ENCODE results near the gene ZNF831.

ZNF831 gene

GRCh38 chr20:59217794-59218280 lies 54.2 kb downstream of the ZNF831 start:
- DNase-seq, result no peak

DNA sequence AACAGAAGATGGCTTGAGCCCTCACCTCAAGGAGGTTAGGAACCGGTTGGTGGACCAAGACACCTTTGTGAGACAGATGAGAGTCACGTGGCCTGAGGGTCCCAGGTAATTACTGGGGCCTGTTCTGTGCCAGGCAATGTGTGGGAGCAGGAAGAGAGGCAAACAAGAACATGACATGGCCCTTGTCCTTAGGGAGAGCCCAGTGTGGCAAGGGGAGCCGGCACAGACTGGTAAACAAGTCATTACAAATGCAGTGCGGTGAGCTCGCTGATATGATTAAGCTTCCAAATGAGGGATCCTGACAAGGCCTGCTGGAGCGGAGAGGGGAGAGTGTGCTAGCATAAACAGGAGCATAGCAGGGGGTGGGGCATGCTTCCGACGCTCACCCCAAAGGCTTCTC lies 55.6 kb downstream of the ZNF831 start:
- DNase-seq, result no peak

DNA sequence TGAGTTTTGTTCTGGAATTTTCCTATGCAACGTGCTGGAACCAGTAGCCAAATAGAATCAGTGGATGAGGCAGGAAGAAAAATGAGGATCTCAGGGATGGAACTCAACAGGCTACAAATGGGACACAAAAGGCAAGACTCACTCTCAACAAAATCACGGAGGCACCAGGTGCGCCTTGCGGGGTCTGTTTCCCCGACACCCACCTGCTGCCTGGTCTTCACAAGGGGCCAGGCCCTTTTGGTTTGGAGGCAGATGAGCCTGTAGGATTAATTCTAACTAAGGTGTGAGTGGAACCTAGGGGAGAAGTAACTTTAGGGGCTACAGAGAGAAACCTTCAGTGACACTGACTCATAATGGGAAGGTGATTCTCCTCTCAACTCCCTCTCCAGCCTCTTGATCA lies 56.5 kb downstream of the ZNF831 start:
- no peak for DNase-seq

- no peak for DNase-seq
These were observed 57.6 kb downstream of the ZNF831 start for GRCh38 chr20:59221049-59221706.

GRCh38 chr20:59221707-59222252 lies 58.2 kb downstream of the ZNF831 start:
- DNase-seq, result no peak

DNA sequence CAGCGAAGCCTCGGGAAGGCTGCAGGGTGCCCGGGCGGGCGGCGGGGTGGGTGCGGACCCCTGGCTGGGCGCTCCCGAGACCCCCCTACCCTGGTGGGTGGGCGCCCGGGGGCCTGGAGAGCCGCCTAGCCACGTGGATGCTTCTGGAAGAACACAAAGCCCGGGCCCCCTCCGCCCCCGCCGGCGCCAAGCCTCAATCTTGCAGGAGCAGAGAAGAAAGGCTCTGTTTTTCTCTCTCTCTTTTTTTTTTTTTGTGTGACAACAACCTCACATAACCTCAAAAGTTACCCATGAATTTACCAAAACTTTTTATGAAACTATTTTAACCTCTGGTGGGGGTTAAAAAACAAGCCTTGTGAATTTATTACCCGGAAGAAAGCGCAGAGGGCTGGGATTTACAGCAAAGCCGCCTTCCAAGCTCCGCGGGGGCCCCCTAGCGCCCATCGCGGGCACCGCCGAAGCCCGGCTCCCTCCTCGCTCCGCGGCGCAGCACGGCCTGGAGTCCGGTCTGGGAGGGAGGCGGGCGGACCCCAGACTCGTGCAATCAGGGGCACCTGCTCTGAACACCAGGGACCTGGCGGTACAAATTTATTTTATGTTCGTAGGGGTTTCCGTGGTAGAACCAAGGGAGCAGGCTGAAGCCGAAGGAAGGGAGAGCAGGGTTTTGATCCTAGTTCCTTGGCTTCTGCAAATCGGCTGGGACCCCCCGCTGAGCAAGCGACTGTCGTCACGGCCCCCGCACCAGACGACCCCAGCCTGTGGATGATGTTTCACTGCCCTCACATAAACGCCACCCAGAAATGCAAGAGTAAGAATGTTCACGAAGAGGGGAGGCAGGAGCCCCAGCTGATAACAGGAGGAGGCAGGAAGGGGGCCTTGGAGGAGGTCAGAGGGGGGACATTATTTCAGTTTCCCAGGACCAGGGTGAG lies 58.9 kb downstream of the ZNF831 start:
- DNase-seq, result peak; percentile 87

- no peak for DNase-seq
These were observed 59.6 kb downstream of the ZNF831 start for GRCh38 chr20:59223182-59223601.

DNA sequence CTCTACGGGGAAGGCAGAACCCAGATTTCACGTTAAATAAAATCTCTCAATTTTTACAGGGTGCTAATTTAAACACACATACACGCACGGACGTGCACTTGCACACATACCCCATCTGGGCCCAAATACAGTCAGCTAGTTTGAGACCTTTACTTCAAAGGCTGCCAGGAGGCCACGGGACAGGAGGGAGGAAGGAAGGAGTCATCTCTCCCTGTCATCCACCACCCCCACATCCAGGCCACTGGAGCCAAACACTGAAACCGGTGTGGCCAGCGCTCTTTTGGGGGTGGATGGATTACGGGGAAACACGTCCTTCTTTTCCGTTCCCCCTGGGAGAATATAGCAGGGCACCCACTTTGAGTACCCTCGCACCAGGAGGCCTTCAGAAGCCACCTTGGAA lies 60.1 kb downstream of the ZNF831 start:
- DNase-seq, result no peak

DNA sequence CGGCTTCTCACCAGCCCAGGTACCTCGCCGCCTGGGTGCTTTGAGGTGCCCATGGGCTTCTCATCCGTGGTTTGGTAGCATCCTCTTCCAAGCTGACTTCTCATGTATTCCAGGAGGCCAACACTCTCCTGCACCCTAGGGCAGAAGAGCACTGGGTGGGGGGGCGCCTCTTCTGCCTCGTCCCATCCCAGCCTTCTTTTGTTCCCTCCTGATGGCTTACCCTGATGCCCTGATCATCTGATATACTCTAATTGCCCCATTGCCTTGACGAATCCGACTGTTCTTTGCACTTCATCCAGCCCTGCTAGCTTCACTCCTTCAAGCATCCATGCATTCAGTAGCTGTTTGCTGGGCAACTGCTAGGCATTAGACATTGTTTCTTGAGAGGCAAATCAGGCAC lies 60.6 kb downstream of the ZNF831 start:
- no peak for DNase-seq

GRCh38 chr20:59230385-59230784 lies 66.8 kb downstream of the ZNF831 start:
- no peak for DNase-seq

DNA sequence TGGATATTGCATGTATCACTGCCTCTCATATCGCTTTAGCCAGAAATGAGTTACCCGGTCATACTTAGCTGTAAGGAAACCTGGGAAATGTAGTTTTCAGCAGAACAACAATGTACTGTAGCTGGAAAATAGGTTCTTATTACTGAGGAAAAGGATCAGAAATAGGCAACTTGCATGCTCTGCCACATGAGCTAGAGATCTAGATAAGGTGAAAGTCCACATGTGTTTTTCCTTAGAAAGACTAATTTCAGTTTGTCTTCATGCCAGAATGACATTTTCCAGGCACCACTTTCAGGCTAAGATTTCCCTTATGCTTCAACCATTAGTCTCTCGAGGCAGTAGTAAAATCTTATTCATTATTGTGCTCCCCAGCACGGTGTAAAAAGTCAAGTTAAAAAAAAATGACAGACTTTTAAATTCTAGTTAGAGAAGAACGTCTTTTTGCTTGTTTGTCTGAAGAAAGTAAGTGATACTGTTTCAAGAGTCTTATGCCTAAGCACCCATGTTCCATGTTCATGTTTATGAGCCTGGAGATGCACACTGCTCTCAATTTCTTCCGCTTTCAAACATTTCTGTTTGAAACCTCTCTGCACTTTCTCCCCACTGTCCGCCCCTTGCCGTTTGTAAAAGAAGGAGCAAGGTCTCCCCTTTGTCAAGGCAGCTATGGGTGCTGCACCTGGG lies 67.6 kb downstream of the ZNF831 start:
- no peak for DNase-seq

GRCh38 chr20:59232618-59233017 lies 69.0 kb downstream of the ZNF831 start:
- DNase-seq, result no peak

- no peak for DNase-seq
These were observed 71.6 kb downstream of the ZNF831 start for GRCh38 chr20:59235226-59235625.

- DNase-seq, result no peak
These were observed 76.4 kb downstream of the ZNF831 start for GRCh38 chr20:59240006-59240405.

DNA sequence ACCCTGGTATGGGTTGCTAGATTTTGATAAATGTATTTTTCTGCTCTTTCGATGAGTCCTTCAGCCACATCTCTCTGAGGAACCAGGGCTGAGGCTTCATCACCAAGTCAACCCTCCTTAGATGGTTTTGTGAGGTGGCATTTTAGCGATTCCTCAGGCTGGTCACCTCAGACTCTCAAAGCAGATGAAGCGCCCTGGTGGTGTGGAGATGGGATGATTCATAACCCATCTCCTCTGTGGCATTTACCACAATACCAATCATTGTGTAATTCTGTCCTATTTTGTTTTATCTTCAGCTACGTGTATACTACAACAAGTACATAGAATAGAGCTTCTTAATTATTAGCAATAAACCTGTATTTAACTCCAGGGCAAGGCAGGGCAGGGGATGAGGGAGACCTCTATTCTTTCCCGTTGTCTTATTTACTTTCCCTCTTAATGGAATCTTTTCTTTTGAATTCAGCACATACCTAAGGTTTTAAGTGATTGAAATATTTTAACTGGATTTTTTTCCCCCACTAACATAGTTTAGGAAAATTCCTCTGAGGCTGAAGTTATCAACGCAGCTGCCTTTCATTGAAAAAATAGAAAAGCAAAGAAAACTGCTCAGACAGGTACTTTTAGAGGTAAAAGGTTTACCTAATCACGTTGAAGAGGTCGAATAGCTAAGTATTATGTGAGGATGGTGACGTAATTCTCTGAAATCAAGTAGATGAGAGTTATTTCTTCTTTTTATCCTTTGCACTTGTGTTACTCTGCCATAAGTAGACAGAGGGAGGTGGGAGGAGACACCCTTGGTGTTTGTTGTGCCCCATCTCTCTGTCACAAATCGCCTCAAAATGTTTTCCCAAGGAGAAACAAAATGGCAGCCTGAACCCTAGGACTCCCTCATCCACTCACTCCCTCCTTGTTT lies 79.3 kb downstream of the ZNF831 start:
- DNase-seq, result no peak

DNA sequence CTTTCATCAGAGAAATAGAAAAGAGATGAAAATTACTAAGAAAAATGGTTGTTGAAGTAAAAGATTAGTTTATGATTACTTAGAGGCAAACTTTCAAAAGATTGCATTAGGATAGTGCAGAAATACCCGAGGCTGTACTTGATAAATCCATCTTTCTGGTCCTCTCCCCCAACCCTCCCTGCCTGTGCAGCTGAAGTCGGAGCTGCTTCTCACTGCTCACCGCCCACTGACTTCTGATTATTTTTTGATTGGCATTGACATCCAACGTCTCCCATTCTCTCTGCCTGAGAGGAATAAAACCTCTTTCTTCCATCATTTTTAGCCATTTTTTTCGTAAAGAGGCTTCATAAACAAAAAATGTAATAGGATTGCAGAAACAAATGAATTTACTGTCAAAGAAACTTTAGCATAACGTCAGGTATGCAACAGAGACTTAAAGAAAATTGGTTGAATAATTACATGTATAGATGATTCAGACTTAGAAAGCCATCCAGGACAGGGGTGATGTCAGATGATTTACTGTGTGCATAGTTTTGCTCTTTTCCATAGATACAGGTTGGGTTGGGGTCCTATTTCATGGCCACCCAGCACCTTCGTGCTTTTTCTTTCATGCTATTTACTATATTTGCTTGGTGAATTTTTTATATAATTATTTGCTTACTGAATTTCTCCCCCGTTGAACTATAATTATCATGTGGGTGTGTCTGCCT lies 83.2 kb downstream of the ZNF831 start:
- DNase-seq, result no peak

GRCh38 chr20:59247731-59248684 lies 84.4 kb downstream of the ZNF831 start:
- DNase-seq, result no peak

- no peak for DNase-seq
These were observed 86.7 kb downstream of the ZNF831 start for GRCh38 chr20:59250293-59250692.

- DNase-seq, result no peak
These were observed 89.7 kb downstream of the ZNF831 start for GRCh38 chr20:59253325-59253724.

DNA sequence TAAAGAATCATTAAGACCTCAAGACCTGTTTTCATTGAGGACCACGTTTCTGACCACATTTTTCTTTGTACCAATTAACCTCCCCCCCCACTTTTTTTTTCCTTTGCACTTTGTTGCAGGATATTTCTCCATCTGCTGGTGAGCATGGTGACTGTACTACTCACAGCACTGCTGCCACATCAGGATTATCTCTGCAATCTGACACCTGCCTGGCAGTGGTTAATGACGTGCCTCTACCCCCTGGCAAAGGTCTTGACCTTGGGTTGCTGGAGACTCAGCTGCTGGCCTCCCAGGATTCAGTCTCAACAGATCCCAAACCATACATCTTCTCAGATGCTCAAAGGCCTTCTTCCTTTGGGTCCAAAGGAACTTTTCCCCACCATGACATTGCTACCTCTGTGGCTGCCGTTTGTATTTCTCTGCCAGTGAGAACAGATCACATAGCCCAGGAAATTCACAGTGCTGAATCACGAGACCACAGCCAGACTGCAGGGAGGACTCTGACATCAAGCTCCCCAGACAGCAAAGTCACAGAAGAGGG lies 90.2 kb downstream of the ZNF831 start:
- peak; percentile 5 for DNase-seq
